Gastroesophageal sphincter (tissue), 3 donors: ENCODE measurements around the gene CLSTN2.

ENCODE experiments used
- EP300 ChIP-seq: sonication (generic); formaldehyde crosslinking; IDR thresholded peaks from one replicate; pipeline ENCODE4 v1.6.1; 2017; ENCODE audit warnings: antibody characterized with exemption, mild to moderate bottlenecking
- POLR2AphosphoS5 ChIP-seq: sonication (generic); formaldehyde crosslinking; IDR thresholded peaks from one replicate; pipeline ENCODE4 v1.6.1; 2017; ENCODE audit warnings: antibody characterized with exemption
- TF ChIP-seq, protein P1 (sequence below), 4 experiments: fragments of 200-600 bp in 2 of 4; fragments of 450-650 bp in 2 of 4; sonication (generic) in 1 of 4; IDR thresholded peaks; one replicate each; pipeline ENCODE4 v1.5.1; 2017 to 2019; ENCODE audit warnings: antibody characterized with exemption in 4 of 4, mild to moderate bottlenecking in 2 of 4, moderate library complexity in 2 of 4

DNA sequence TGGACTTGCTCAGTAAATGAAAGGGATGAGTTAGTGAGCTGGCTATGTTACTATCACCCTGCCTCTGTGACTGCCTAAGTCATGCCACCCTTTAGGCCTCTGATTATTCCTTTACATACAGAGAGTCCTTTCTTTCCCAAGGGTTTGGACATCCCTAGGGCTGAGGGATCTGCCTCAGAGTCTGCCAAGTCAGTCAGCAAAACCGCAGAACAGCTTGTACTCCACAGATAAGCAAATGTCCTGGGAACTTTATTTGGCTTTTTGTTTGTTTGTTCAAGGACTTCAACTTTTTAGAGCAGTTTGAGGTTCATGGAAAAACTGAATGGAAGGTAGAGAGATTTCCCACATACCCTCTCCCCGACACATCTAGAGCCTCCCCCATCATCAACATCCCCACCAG lies 660.3 kb downstream of the CLSTN2 start:
- TF ChIP-seq, protein P1, sequence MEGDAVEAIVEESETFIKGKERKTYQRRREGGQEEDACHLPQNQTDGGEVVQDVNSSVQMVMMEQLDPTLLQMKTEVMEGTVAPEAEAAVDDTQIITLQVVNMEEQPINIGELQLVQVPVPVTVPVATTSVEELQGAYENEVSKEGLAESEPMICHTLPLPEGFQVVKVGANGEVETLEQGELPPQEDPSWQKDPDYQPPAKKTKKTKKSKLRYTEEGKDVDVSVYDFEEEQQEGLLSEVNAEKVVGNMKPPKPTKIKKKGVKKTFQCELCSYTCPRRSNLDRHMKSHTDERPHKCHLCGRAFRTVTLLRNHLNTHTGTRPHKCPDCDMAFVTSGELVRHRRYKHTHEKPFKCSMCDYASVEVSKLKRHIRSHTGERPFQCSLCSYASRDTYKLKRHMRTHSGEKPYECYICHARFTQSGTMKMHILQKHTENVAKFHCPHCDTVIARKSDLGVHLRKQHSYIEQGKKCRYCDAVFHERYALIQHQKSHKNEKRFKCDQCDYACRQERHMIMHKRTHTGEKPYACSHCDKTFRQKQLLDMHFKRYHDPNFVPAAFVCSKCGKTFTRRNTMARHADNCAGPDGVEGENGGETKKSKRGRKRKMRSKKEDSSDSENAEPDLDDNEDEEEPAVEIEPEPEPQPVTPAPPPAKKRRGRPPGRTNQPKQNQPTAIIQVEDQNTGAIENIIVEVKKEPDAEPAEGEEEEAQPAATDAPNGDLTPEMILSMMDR (IDR thresholded peaks at IDR 0.05) = no peak
- TF ChIP-seq POLR2AphosphoS5 (no peak), EP300 (no peak)
